IMR-90 (cell line): ENCODE data around the gene DNAH8. TPM values are rescaled to one million over a fixed set of nuclear protein-coding genes. Genes with fewer than 3 reads are reported as not detected.

ENCODE experiments used
- ATAC-seq: fragments of 200-7000 bp; cut with Tn5 transposase; 2 replicates; pipeline ENCODE4 v1.9.1; 2020; ENCODE audit warnings: low read depth, mild to moderate bottlenecking, moderate library complexity
- BruUV-seq: library from RNA; stranded (reverse); fragments of 400-500 nt; replicated peaks from 2 replicates; lab custom pipeline; 2021; lab: Mats Ljungman, UMichigan
- CTCF ChIA-PET: fragments of 300-600 bp; formaldehyde crosslinking; extraction: SDS; loops from one replicate; lab custom pipeline; 2021; ENCODE audit warnings: antibody characterized with exemption; lab: Yijun Ruan, JAX
- POLR2A ChIA-PET: fragments of 300-600 bp; sonication (Branson Sonifier 250); formaldehyde crosslinking; loops from one replicate; lab custom pipeline; 2022; ENCODE audit warnings: antibody characterized with exemption; ENCODE audit not compliant: unreplicated experiment; lab: Charles Lee
- DNase-seq: peaks from one replicate; pipeline ENCODE4 v3.0.0; 2013
- H2AFZ ChIP-seq: replicated peaks from 2 replicates; pipeline ENCODE3; 2013; ENCODE audit warnings: low read length, mild to moderate bottlenecking; ENCODE audit not compliant: poor library complexity
- H2AK5ac ChIP-seq: 2 replicates; pipeline ENCODE4 v1.6.1; 2013; ENCODE audit warnings: low read depth, low read length, inconsistent platforms
- H2AK9ac ChIP-seq: replicated peaks from 2 replicates; pipeline ENCODE3; 2013; ENCODE audit warnings: mild to moderate bottlenecking, low read depth, low read length, moderate library complexity; ENCODE audit not compliant: poor library complexity
- H2BK120ac ChIP-seq: 2 replicates; pipeline ENCODE4 v1.6.1; 2013; ENCODE audit warnings: low read depth, low read length, inconsistent platforms
- H2BK15ac ChIP-seq: 3 replicates; pipeline ENCODE4 v1.6.1; 2013; ENCODE audit warnings: low read depth, low read length, inconsistent platforms
- H2BK20ac ChIP-seq: 2 replicates; pipeline ENCODE4 v1.6.1; 2013; ENCODE audit warnings: low read depth, mild to moderate bottlenecking, inconsistent platforms, low read length, moderate library complexity
- H2BK5ac ChIP-seq: 2 replicates; pipeline ENCODE4 v1.6.1; 2013; ENCODE audit warnings: mild to moderate bottlenecking, low read depth, low read length, inconsistent platforms; ENCODE audit not compliant: poor library complexity, severe bottlenecking
- H3K14ac ChIP-seq: replicated peaks from 2 replicates; pipeline ENCODE4 v1.6.1; 2013; ENCODE audit warnings: low read depth, low read length, inconsistent platforms
- H3K18ac ChIP-seq: 2 replicates; pipeline ENCODE4 v1.6.1; 2013; ENCODE audit warnings: low read depth, low read length, control low read depth
- H3K23ac ChIP-seq: 2 replicates; pipeline ENCODE4 v1.6.1; 2013; ENCODE audit warnings: low read depth, low read length, inconsistent platforms
- H3K27ac ChIP-seq: 2 replicates; pipeline ENCODE4 v1.5.1; 2013; ENCODE audit warnings: mild to moderate bottlenecking, control low read depth, low read length; ENCODE audit not compliant: insufficient read depth
- H3K27me3 ChIP-seq: 2 replicates; pipeline ENCODE4 v1.6.1; 2013; ENCODE audit warnings: low read length; ENCODE audit not compliant: control insufficient read depth, insufficient read depth
- H3K36me3 ChIP-seq: 2 replicates; pipeline ENCODE4 v1.6.1; 2013; ENCODE audit warnings: low read length, mixed read lengths; ENCODE audit not compliant: control insufficient read depth, insufficient read depth
- H3K4ac ChIP-seq: 2 replicates; pipeline ENCODE4 v1.6.1; 2013; ENCODE audit warnings: low read depth, low read length, inconsistent platforms
- H3K4me1 ChIP-seq: 2 replicates; pipeline ENCODE4 v1.6.1; 2013; ENCODE audit warnings: low read length, mixed read lengths; ENCODE audit not compliant: control insufficient read depth, insufficient read depth
- H3K4me2 ChIP-seq: 2 replicates; pipeline ENCODE4 v1.6.1; 2013; ENCODE audit warnings: low read depth, mild to moderate bottlenecking, control low read depth, low read length, moderate library complexity
- H3K4me3 ChIP-seq: 2 replicates; pipeline ENCODE4 v1.5.1; 2013; ENCODE audit warnings: low read depth, mild to moderate bottlenecking, control low read depth, low read length, moderate library complexity; ENCODE audit not compliant: insufficient read depth
- H3K56ac ChIP-seq: 2 replicates; pipeline ENCODE4 v1.6.1; 2013; ENCODE audit warnings: low read length, inconsistent platforms; ENCODE audit not compliant: insufficient read depth; ENCODE audit errors: extremely low read depth
- H3K79me1 ChIP-seq, 2 experiments: 2 replicates each; pipeline ENCODE4 v1.6.1; 2013; ENCODE audit warnings: low read length in 2 of 2, inconsistent platforms in 1 of 2, low read depth in 1 of 2
- H3K9ac ChIP-seq: 2 replicates; pipeline ENCODE4 v1.6.1; 2013; ENCODE audit warnings: low read depth, low read length, control low read depth
- H3K9me1 ChIP-seq: 2 replicates; pipeline ENCODE4 v1.6.1; 2013; ENCODE audit warnings: low read length, inconsistent platforms; ENCODE audit not compliant: insufficient read depth
- H3K9me3 ChIP-seq: 2 replicates; pipeline ENCODE4 v1.6.1; 2013; ENCODE audit warnings: low read length; ENCODE audit not compliant: control insufficient read depth, insufficient read depth
- H4K20me1 ChIP-seq: 2 replicates; pipeline ENCODE4 v1.6.1; 2013; ENCODE audit warnings: low read length, inconsistent platforms; ENCODE audit not compliant: insufficient read depth
- H4K5ac ChIP-seq: 2 replicates; pipeline ENCODE4 v1.6.1; 2013; ENCODE audit warnings: mild to moderate bottlenecking, low read depth, low read length, control low read depth
- H4K8ac ChIP-seq, 2 experiments: 2 replicates each; pipeline ENCODE4 v1.6.1; 2013; ENCODE audit warnings: low read depth in 2 of 2, low read length in 2 of 2, control low read depth in 1 of 2, inconsistent platforms in 1 of 2
- H4K91ac ChIP-seq: 2 replicates; pipeline ENCODE4 v1.6.1; 2013; ENCODE audit warnings: low read depth, low read length, inconsistent platforms; ENCODE audit not compliant: insufficient read depth
- CTCF ChIP-seq: conservative IDR thresholded peaks from 2 replicates; pipeline ENCODE4 v1.5.1; 2012; ENCODE audit warnings: mild to moderate bottlenecking, low read depth, low read length, improper control_type of control experiment
- MXI1 ChIP-seq: IDR thresholded peaks from 2 replicates; pipeline ENCODE4 v1.6.1; 2012; ENCODE audit warnings: low read depth, mild to moderate bottlenecking, low read length, moderate library complexity, borderline replicate concordance
- RFX5 ChIP-seq: IDR thresholded peaks from 2 replicates; pipeline ENCODE4 v1.8.0; 2012; ENCODE audit warnings: low read depth, mild to moderate bottlenecking, low read length, moderate library complexity
- USF2 ChIP-seq: fragments of 150-350 bp; IDR thresholded peaks from 2 replicates; pipeline ENCODE4 v1.6.1; 2017; ENCODE audit warnings: mild to moderate bottlenecking, antibody characterized with exemption, low read length, low read depth
- WGBS, 2 experiments: methylation state at CpG; one replicate each; pipeline versions ENCODE4 v1.1.5 to v1.1.7; 2013; ENCODE audit warnings: missing lambda C conversion rate in 2 of 2; ENCODE audit not compliant: insufficient read length in 1 of 2; ENCODE audit errors: extremely low coverage in 2 of 2; 5-methylcytosine and 5-hydroxymethylcytosine counted together
- dilution Hi-C: fragments of 300-500 bp; cut with HindIII; formaldehyde crosslinking; loops from one replicate; pipeline ENCODE4 v1.14.3; 2018; ENCODE audit warnings: low sequenced_read_pairs; ENCODE audit not compliant: unreplicated experiment
- in situ Hi-C: fragments of 300-500 bp; cut with MboI; formaldehyde crosslinking; loops from 3 replicates; pipeline ENCODE4 v1.14.3; 2019; ENCODE audit warnings: low sequenced_read_pairs, inconsistent platforms, mixed read lengths
- intact Hi-C: fragments of 100-400 bp; cut with micrococcal nuclease; formaldehyde crosslinking; loops from 2 replicates; pipeline ENCODE4 v1.10.0; 2022
- polyA plus RNA-seq, 3 experiments: library from polyadenylated mRNA; depleted of rRNA; stranded (reverse); fragments of >200 nt; gene quantifications; 2 replicates each; pipeline ENCODE4 v1.2.3, GENCODE V29; 2012; ENCODE audit warnings: low replicate concordance in 1 of 3
- total RNA-seq: library from RNA; depleted of rRNA; stranded (reverse); fragments of >200 nt; gene quantifications from 2 replicates; pipeline ENCODE4 v1.2.3, GENCODE V29; 2012

DNAH8 gene
- total and polyA plus RNA-seq, 2 of the 4 experiments (the other 2 are of a cell fraction): not detected

- H3K27me3 ChIP-seq: peaks cover 3% of the 10 kb centered on the region; the same call in 1 of the 2 replicates
- H4K91ac ChIP-seq: no peak overlapping the region
- no peak overlapping the region for H2BK20ac ChIP-seq
- H3K4me1 ChIP-seq: no peaks in the 10 kb centered on the region
- H4K5ac ChIP-seq: no peak overlapping the region
- intact Hi-C loops (no loop called here), in situ Hi-C loops (no loop called here), dilution Hi-C loops (no loop called here)
- H3K9me3 ChIP-seq: no peaks in the 10 kb centered on the region
- H3K4ac ChIP-seq: no peak overlapping the region
- no peak for DNase-seq
- ATAC-seq: no peak
- CTCF ChIA-PET: no interaction called here
- H2AK5ac ChIP-seq: no peak overlapping the region
- H3K14ac ChIP-seq: no peak overlapping the region
- no peak overlapping the region for H2AFZ ChIP-seq
- H3K56ac ChIP-seq: no peak overlapping the region
- no TSS peak for BruUV-seq
- no peak overlapping the region for H4K8ac ChIP-seq
- H3K79me1 ChIP-seq: no peaks in the 10 kb centered on the region
- no peaks in the 10 kb centered on the region for H3K9me1 ChIP-seq
- no peaks in the 10 kb centered on the region for H3K36me3 ChIP-seq
- H3K27ac ChIP-seq: no peak overlapping the region
- no peak overlapping the region for H2BK120ac ChIP-seq
- TF ChIP-seq MXI1: no peak
- no peak for TF ChIP-seq USF2
- TF ChIP-seq RFX5: no peak
- no peak for TF ChIP-seq CTCF
- no peak overlapping the region for H3K9ac ChIP-seq
- H3K18ac ChIP-seq: no peak overlapping the region
- no peak overlapping the region for H2AK9ac ChIP-seq
- no peak overlapping the region for H3K23ac ChIP-seq
- H3K4me3 ChIP-seq: no peak overlapping the region
- POLR2A ChIA-PET: no interaction called here
- no CpG with 5 or more reads among the region's 3 CpGs for WGBS, 2 experiments
- H2BK15ac ChIP-seq: no peak overlapping the region
- no peak overlapping the region for H2BK5ac ChIP-seq
- H3K4me2 ChIP-seq: no peak overlapping the region
- H4K20me1 ChIP-seq: no peaks in the 10 kb centered on the region
Measured at GRCh38 chr6:38806833-38807232, 91.7 kb downstream of the DNAH8 start.
